BE2C (cell line): ENCODE measurements around the gene TBX5. TPM values are rescaled to one million over a fixed set of nuclear protein-coding genes. Genes with fewer than 3 reads are reported as not detected.

Experiments used
- DNase-seq: peaks from one replicate; pipeline ENCODE4 v3.0.0-alpha.2; 2020
- H3K27me3 ChIP-seq: fragments of 250-450 bp; sonication (Bioruptor Pico); 2 replicates; pipeline ENCODE4 v1.5.1; 2020; ENCODE audit warnings: mild to moderate bottlenecking
- H3K36me3 ChIP-seq: fragments of 250-450 bp; sonication (Bioruptor Pico); 2 replicates; pipeline ENCODE4 v1.5.1; 2020; ENCODE audit warnings: mild to moderate bottlenecking
- H3K4me1 ChIP-seq: fragments of 250-450 bp; sonication (Bioruptor Pico); 2 replicates; pipeline ENCODE4 v1.5.1; 2020
- H3K4me3 ChIP-seq: 2 replicates; pipeline ENCODE4 v1.5.1; 2011; ENCODE audit warnings: low read depth, low read length
- H3K9me3 ChIP-seq: fragments of 250-450 bp; sonication (Bioruptor Pico); 2 replicates; pipeline ENCODE4 v1.5.1; 2020
- polyA plus RNA-seq: library from polyadenylated mRNA; unstranded; fragments of >200 nt; gene quantifications from one replicate; pipeline ENCODE4 v1.2.1, GENCODE V29; 2012; ENCODE audit warnings: low read depth, missing spikeins; ENCODE audit not compliant: insufficient read length, insufficient read depth
- TF ChIP-seq, protein P1 (sequence below): IDR thresholded peaks from 2 replicates; pipeline ENCODE4 v1.5.1; 2012; ENCODE audit warnings: mild to moderate bottlenecking, low read depth, low read length

The TBX5 gene
- polyA plus RNA-seq, result not detected

DNA sequence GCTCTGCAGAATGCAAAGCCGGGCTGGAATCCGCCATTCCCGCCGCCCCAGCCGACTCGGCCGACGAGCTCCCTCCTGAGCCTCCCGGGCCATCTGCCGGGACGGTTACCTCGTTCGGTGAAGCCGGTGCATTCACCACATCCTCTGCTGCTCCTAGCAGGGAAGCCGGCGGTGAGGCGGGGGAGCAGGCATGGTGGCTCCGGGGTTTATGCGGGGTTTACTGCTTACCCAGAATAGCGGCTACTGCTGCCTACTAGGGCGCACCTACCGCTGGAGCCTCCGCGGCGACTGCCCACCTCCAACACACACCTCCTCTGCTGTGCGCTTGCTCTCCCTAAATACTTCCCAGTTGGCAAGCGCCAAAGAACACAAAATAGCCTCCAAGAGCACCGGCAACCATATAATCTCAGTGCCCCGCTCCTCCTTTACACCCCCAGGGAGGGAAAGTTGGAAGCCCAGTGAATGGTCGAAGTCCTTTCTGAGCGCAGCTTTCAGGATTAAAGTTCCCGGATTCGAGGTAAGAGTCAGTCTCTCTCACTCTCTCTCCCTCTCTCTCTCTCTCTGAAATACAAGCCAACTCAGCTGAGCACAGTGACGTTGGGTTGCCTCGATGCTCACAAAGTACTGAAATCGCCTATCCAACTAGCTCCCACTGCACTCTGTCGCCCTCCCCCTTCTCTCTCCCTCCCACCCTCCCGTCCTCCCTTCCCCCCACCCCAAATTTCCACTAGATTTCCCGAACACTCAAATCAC lies at the start of gene TBX5:
Gene TBX5, minus strand, starts transcription at position 626 of the 753 bp plus-strand sequence. CDS start 2,246 bp downstream, outside the sequence.
- no peaks in the 10 kb centered on the region for H3K36me3 ChIP-seq
- no peak for DNase-seq

DNA sequence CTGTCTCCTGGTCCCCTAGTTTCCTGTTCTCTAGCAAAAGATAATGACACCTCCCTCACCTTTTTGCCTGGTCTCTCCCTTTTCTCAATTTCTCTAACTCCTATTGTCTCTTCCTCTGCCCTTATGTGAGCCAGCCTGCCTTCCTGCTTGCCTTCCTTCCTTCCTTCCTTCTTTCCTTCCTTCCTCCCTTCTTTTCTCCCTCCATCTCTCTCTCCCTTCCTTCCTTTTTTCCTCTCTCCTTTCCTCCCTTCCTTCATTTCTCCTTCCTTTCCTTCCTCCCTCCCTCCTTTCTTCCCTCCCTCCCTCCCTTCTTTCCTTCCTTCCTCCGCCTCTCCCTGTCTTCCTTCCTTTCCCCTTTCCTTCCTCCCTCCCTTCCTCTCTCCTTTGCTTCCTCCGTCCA lies 45.7 kb upstream of the TBX5 start:
- DNase-seq, result no peak
- H3K27me3 ChIP-seq, result peaks cover 62% of the 10 kb centered on the region
- H3K36me3 ChIP-seq, result no peaks in the 10 kb centered on the region
- H3K9me3 ChIP-seq, result no peaks in the 10 kb centered on the region
- no peak overlapping the region for H3K4me3 ChIP-seq
- no peaks in the 10 kb centered on the region for H3K4me1 ChIP-seq
- TF ChIP-seq, protein P1, sequence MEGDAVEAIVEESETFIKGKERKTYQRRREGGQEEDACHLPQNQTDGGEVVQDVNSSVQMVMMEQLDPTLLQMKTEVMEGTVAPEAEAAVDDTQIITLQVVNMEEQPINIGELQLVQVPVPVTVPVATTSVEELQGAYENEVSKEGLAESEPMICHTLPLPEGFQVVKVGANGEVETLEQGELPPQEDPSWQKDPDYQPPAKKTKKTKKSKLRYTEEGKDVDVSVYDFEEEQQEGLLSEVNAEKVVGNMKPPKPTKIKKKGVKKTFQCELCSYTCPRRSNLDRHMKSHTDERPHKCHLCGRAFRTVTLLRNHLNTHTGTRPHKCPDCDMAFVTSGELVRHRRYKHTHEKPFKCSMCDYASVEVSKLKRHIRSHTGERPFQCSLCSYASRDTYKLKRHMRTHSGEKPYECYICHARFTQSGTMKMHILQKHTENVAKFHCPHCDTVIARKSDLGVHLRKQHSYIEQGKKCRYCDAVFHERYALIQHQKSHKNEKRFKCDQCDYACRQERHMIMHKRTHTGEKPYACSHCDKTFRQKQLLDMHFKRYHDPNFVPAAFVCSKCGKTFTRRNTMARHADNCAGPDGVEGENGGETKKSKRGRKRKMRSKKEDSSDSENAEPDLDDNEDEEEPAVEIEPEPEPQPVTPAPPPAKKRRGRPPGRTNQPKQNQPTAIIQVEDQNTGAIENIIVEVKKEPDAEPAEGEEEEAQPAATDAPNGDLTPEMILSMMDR, result no peak

More for the DNA sequence above, at the start of gene TBX5:
- Histone ChIP-seq H3K4me1 (no peaks in the 10 kb centered on the region), H3K4me3 (no peak within 1 kb of the TSS), H3K27me3 (peaks cover 98% of the 10 kb centered on the region), H3K9me3 (no peaks in the 10 kb centered on the region)
- TF ChIP-seq, protein P1, result no peak

DNA sequence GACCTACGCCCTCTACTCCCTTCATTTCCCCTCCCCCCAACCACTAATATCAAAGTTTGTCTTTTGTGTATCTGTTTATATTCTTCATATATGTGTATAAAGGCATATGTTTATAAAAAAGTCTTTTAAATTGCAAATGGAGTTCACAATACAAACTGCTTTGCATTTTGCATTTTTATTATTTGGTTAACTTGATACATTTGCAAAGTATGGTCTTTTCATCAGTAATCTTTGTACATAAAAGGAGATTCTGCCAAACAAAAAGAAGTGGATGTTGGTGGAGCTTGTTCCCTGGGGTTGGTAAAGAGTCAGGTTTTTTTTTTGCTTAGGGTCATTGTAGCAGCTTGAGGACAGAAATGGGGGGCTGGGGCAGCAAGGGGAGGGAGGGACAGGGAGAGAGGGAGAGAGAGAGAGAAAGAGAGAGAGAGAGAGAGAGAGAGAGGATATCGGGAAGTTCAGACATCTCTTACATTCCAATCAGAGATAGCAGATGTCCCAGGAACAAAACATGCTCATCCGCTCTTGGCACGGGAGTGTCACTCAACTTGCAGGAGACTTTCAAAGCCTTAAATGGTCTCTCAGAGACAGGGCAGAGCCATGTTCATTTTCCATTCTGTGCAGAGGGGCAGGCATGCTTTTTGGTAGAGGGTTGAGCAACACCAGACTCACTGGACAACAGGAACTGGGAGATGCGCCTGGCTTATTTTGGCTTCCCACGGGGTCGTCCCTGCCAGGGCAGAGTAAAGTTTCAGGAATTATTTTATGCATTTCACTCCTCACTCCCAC lies 44.8 kb upstream of the TBX5 start:
- peaks cover 72% of the 10 kb centered on the region for H3K27me3 ChIP-seq
- H3K4me1 ChIP-seq, result no peaks in the 10 kb centered on the region
- no peaks in the 10 kb centered on the region for H3K9me3 ChIP-seq
- H3K4me3 ChIP-seq, result no peak overlapping the region
- TF ChIP-seq, protein P1, result no peak
- no peak for DNase-seq
- no peaks in the 10 kb centered on the region for H3K36me3 ChIP-seq

DNA sequence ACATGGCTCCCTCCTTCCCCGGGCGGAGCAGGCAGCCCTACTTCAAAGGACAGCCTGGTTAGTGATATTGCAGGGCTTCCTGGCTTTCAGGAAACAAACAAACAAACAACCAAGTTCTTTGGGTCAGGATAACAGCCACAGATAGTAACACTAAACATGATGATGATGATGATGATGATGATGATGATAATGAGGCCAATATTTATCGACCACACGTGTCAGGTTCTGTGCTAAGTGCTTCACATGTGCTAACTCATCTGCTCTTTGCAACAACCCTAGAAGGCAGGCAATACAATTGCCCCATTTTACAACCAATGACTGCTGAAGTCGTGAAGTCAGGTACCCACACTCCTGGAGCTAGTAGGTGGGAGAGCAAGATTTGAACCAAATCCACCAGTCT lies 44.1 kb upstream of the TBX5 start:
- H3K27me3 ChIP-seq, result peaks cover 71% of the 10 kb centered on the region
- H3K9me3 ChIP-seq, result no peaks in the 10 kb centered on the region
- H3K4me1 ChIP-seq, result no peaks in the 10 kb centered on the region
- DNase-seq, result no peak
- no peak overlapping the region for H3K4me3 ChIP-seq
- no peaks in the 10 kb centered on the region for H3K36me3 ChIP-seq
- TF ChIP-seq, protein P1, result no peak

DNA sequence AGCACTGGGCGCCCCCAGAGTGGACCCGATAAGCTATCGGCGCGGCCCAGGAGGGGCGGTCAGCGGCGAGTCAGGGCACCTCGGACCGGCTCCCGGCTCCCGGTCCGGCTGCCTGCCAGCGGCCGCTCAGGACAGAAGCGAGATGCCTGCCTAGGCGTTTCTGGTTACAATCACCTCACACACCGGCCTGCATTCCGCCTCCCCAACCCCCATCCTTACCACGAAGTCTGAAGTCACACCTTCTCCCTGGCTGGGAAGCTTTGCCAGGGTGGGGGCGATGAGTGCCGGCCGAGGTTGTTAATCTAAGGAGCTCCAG lies 42.6 kb upstream of the TBX5 start:
- TF ChIP-seq, protein P1, result no peak
- H3K4me3 ChIP-seq, result no peak overlapping the region
- no peak for DNase-seq
- H3K4me1 ChIP-seq, result no peaks in the 10 kb centered on the region
- no peaks in the 10 kb centered on the region for H3K9me3 ChIP-seq
- peaks cover 77% of the 10 kb centered on the region for H3K27me3 ChIP-seq
- no peaks in the 10 kb centered on the region for H3K36me3 ChIP-seq
